ENCODE results near the gene PLCH1. TPM values are rescaled to one million over a fixed set of nuclear protein-coding genes. Genes with fewer than 3 reads are reported as not detected.

The PLCH1 gene
- total and polyA plus RNA-seq, 2 of the 13 experiments (the other 11 are each of a cell fraction or from before 2014, with no cell fraction given) = 2.0 to 3.0 TPM

GRCh38 chr3:155420881-155421486, 323.9 kb downstream of the PLCH1 start (continued):
- no peak for TF ChIP-seq TFAP4 (IDR thresholded peaks at IDR 0.05; ENCODE audit: borderline replicate concordance, low read depth)
- TF ChIP-seq BCL6 (CRISPR knock-in tag; IDR thresholded peaks at IDR 0.05) = 0 out of 2 replicates have a peak, but pooled peaks have one; percentile 28
- TF ChIP-seq NFYB (CRISPR knock-in tag; IDR thresholded peaks at IDR 0.05) = no peak
- TF ChIP-seq BRD4 (CRISPR knock-in tag; IDR thresholded peaks at IDR 0.05) = no peak
- TF ChIP-seq ZNF775 (CRISPR knock-in tag; IDR thresholded peaks at IDR 0.05; ENCODE audit: borderline replicate concordance) = no peak
- no peak for TF ChIP-seq HHEX (CRISPR knock-in tag; IDR thresholded peaks at IDR 0.05)
- TF ChIP-seq ZNF7 (CRISPR knock-in tag; IDR thresholded peaks at IDR 0.05) = no peak
- no peak for TF ChIP-seq ZNF713 (CRISPR knock-in tag; IDR thresholded peaks at IDR 0.05)
- no peak for TF ChIP-seq PRDM10 (CRISPR knock-in tag; IDR thresholded peaks at IDR 0.05; ENCODE audit: low read depth)
- TF ChIP-seq ZNF503 (CRISPR knock-in tag; IDR thresholded peaks at IDR 0.05) = no peak
- no peak for TF ChIP-seq HOXA5 (CRISPR knock-in tag; IDR thresholded peaks at IDR 0.05)
- TF ChIP-seq MYNN (CRISPR knock-in tag; IDR thresholded peaks at IDR 0.05; ENCODE audit: low read depth) = no peak
- no peak for TF ChIP-seq GPBP1L1 (CRISPR knock-in tag; IDR thresholded peaks at IDR 0.05)
- no peak for TF ChIP-seq ZBTB21 (CRISPR knock-in tag; IDR thresholded peaks at IDR 0.05)
- TF ChIP-seq ZNF761 (CRISPR knock-in tag; conservative IDR thresholded peaks at IDR 0.05) = no peak

Data from HepG2 (cell line).